Duodenal mucosa (tissue), 2 donors: ENCODE results near the gene JOSD2.

ENCODE experiments used
- H3K27ac ChIP-seq: one replicate; pipeline ENCODE4 v1.7.0; 2013; ENCODE audit warnings: low read depth, low read length
- H3K27me3 ChIP-seq, 2 donors: one replicate each; pipeline ENCODE4 v1.7.0; 2013; ENCODE audit warnings: low read length in 2 of 2, control low read depth in 1 of 2; ENCODE audit not compliant: insufficient read depth in 2 of 2, control insufficient read depth in 1 of 2
- H3K36me3 ChIP-seq, 2 donors: one replicate each; pipeline ENCODE4 v1.7.0; 2013; ENCODE audit warnings: low read length in 2 of 2, control low read depth in 1 of 2; ENCODE audit not compliant: insufficient read depth in 2 of 2, control insufficient read depth in 1 of 2
- H3K4me1 ChIP-seq, 2 donors: one replicate each; pipeline ENCODE4 v1.7.0; 2013; ENCODE audit warnings: low read length in 2 of 2, control low read depth in 1 of 2; ENCODE audit not compliant: insufficient read depth in 2 of 2, control insufficient read depth in 1 of 2
- H3K4me3 ChIP-seq, 2 donors: one replicate each; pipeline ENCODE4 v1.7.0; 2013; ENCODE audit warnings: low read length in 2 of 2, low read depth in 1 of 2
- H3K9ac ChIP-seq, 2 donors: one replicate each; pipeline ENCODE4 v1.7.0; 2013; ENCODE audit warnings: low read length in 2 of 2, low read depth in 1 of 2
- H3K9me3 ChIP-seq, 2 donors: one replicate each; pipeline ENCODE4 v1.7.0; 2013; ENCODE audit warnings: low read length in 2 of 2, control low read depth in 1 of 2; ENCODE audit not compliant: control insufficient read depth in 1 of 2

JOSD2 gene

DNA sequence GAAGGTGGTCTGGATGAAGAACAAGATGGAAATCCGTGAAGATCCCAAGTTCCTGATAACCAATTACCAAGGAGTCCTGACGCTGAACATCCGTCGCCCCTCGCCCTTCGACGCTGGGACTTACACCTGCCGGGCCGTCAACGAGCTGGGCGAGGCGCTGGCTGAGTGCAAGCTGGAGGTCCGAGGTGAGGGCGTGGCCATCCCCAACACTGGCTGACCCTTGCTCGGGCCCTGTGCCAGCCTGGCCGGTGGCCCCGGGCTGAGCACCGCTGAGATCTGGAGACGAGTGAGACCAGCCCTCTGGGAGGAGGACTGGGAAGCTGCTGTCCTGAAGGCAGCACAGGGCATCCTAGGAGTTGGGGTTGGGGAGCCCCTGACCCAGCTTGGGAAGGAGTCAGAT is 46.6 kb downstream of the JOSD2 start:
- peaks cover 26 to 30% of the 10 kb centered on the region in 2 donors for H3K4me1 ChIP-seq
- H3K27ac ChIP-seq, result no peak overlapping the region
- no peaks in the 10 kb centered on the region for H3K27me3 ChIP-seq
- H3K36me3 ChIP-seq, result no peaks in the 10 kb centered on the region
- no peak overlapping the region for H3K9ac ChIP-seq
- no peaks in the 10 kb centered on the region for H3K9me3 ChIP-seq
- no peak overlapping the region for H3K4me3 ChIP-seq

DNA sequence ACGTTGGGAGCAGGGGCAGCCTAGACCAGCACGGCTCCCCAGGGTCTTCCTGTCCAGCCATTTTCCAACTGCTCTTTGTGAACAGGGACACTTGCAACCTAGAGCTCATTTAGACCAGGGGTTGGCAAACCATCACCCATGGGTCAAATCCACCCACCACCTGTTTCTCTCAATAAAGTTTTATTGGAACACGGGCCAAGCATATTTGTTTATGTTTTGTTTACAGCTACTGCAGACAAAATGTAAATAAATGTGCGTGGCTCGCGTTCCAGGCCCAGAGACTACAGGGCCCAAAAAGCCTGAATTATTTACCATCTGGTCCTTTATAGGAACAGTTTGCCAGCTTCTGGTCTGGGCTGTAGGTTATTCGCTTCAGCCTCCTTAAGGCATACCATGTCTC is 48.0 kb downstream of the JOSD2 start:
- Histone ChIP-seq H3K9me3 (no peaks in the 10 kb centered on the region), H3K4me1 (peaks cover 26 to 30% of the 10 kb centered on the region in 2 donors), H3K27me3 (peaks cover 0 to 4% of the 10 kb centered on the region in 2 donors), H3K36me3 (no peaks in the 10 kb centered on the region), H3K9ac (no peak overlapping the region), H3K27ac (no peak overlapping the region), H3K4me3 (no peak overlapping the region)

DNA sequence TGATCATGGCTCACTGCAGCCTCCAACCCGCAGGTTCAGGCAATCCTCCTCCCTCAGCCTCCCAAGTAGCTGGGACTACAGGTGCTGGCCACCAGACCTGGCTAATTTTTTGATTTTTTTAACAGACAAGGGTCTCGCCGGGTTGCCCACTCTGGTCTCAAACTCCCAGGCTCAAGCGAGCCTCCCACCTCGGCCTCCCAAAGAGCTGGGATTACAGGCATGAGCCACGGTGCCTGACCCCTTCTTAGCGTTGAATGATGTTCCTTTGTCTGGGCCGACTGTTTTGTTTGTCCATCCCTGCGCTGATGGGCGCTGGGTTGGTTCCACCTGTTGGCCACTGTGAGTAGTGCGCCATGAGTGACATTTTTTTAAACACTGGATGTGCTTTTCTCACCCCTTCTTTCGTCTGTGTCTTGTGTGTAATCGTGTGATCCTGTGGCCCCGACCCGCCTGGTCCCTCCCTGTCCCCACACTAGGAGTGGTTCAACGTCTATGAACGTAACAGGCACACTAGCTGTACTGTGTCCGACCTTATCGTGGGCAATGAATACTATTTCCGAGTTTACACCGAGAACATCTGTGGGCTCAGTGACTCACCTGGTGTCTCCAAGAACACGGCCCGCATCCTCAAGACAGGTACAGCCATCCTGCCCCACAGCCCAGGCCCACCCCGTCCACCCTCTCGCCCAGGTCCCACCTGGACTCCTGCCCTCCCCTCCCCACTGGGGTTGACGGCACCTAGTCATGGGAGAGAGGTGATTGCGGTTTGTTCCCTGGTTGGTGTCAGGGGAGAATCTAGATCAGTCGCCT is 49.7 kb downstream of the JOSD2 start:
- no peaks in the 10 kb centered on the region for H3K36me3 ChIP-seq
- peaks cover 9 to 12% of the 10 kb centered on the region in 2 donors for H3K27me3 ChIP-seq
- H3K27ac ChIP-seq, result no peak overlapping the region
- no peak overlapping the region for H3K9ac ChIP-seq
- H3K4me3 ChIP-seq, result no peak overlapping the region
- H3K4me1 ChIP-seq, result peaks cover 18 to 21% of the 10 kb centered on the region in 2 donors
- no peaks in the 10 kb centered on the region for H3K9me3 ChIP-seq

DNA sequence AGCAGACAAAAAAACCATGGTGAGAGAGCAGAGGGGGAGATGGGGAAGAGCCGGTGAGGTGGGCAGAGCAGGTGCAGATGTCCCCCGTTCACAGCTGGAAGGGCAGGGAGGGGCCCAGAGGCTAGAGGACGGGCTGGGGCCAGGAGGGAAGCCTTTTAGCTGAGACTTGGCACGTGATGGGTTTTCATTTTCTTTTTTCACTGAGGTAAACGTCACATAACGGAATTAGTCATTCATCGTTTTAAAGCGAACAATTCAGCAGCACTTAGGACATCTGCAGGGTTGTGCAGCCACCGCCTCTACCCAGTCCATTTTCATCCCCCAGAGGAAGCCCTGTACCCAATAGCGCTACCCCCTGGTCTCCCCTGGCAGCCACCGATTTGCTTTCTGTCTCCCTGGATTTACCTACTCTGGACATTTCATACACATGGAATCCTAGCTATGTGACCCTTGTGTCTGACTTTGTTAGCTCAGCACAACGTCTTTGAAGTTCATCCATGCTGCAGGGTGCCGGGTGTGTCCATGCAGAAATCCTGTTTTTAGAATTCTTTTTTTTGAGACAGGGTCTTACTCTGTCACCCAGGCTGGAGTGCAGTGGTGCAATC is 50.7 kb downstream of the JOSD2 start:
- no peaks in the 10 kb centered on the region for H3K9me3 ChIP-seq
- H3K9ac ChIP-seq, result no peak overlapping the region
- H3K4me1 ChIP-seq, result peaks cover 11 to 12% of the 10 kb centered on the region in 2 donors
- H3K27ac ChIP-seq, result no peak overlapping the region
- H3K27me3 ChIP-seq, result peaks cover 9 to 12% of the 10 kb centered on the region in 2 donors
- H3K4me3 ChIP-seq, result no peak overlapping the region
- no peaks in the 10 kb centered on the region for H3K36me3 ChIP-seq

DNA sequence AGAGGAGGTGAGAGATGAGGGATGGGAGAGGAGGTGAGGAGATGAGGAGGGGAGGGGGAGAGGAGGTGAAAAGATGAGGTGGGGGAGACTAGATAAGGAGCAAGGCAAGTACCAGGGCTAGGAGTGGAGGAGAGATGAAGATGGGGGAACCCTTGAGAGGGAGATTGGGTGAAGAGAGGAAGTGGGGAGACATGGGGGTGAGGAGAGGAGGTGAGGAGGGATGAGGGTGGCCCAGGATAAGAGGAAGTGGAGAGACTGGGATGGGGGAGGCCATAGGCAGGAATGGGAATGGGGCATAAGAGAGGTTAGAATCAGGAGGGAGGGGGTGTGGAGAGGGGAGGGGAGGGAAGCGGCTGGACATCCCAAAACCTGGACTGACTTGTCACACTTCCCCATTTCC is 51.4 kb downstream of the JOSD2 start:
- H3K27ac ChIP-seq, result no peak overlapping the region
- peaks cover 9 to 12% of the 10 kb centered on the region in 2 donors for H3K27me3 ChIP-seq
- no peaks in the 10 kb centered on the region for H3K9me3 ChIP-seq
- H3K9ac ChIP-seq, result no peak overlapping the region
- peaks cover 4 to 8% of the 10 kb centered on the region in 2 donors for H3K4me1 ChIP-seq
- no peaks in the 10 kb centered on the region for H3K36me3 ChIP-seq
- no peak overlapping the region for H3K4me3 ChIP-seq

DNA sequence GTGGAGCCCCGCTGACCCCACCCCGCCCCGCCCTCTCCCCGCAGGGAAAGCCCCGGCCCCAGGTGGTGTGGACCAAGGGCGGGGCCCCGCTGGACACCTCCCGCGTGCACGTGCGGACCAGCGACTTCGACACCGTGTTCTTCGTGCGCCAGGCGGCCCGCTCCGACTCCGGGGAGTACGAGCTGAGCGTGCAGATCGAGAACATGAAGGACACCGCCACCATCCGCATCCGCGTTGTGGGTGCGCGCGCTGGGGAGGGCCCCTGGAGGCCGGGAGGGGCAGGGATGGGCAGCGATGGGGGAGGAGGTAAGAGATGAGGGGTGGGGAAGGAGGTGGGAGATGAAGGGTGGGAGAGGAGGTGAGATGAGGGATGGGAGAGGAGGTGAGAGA is 51.9 kb downstream of the JOSD2 start:
- H3K27me3 ChIP-seq, result peaks cover 9 to 12% of the 10 kb centered on the region in 2 donors
- no peaks in the 10 kb centered on the region for H3K36me3 ChIP-seq
- no peak overlapping the region for H3K9ac ChIP-seq

DNA sequence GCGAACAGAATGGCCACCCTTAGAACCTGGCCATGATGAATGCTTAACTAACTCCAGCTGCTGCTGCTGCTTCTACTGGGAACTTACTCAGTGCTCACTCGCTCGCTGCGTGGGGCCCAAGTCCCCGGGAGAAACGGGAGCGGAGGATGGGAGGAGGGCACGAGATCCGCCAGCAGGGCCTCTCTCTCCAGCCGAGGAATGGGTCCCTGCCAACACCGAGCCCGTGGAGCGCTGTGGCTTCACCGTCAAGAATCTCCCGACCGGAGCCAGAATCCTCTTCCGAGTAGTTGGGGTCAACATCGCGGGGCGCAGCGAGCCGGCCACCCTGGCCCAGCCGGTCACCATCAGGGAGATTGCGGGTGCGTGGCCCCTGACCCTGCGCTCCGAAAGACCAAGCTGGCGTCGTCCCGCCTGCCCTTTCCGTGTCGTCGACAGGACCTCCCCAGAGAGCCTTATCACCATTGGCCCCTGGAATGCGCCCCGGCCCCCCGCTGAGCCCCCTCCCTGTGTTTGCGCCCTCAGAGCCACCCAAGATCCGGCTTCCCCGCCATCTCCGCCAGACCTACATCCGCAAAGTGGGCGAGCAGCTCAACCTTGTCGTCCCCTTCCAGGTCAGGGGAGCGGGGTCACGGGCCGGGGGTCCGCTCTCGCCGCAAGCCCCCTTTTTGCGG is 52.5 kb downstream of the JOSD2 start:
- Histone ChIP-seq H3K9ac (no peak overlapping the region), H3K27ac (no peak overlapping the region), H3K4me1 (no peaks in the 10 kb centered on the region), H3K27me3 (peaks cover 9 to 12% of the 10 kb centered on the region in 2 donors), H3K9me3 (no peaks in the 10 kb centered on the region), H3K4me3 (no peak overlapping the region), H3K36me3 (no peaks in the 10 kb centered on the region)

More for the DNA sequence above, 51.9 kb downstream of the JOSD2 start:
- no peaks in the 10 kb centered on the region for H3K9me3 ChIP-seq
- H3K27ac ChIP-seq, result no peak overlapping the region
- H3K4me3 ChIP-seq, result no peak overlapping the region
- H3K4me1 ChIP-seq, result peaks cover 0 to 2% of the 10 kb centered on the region in 2 donors

DNA sequence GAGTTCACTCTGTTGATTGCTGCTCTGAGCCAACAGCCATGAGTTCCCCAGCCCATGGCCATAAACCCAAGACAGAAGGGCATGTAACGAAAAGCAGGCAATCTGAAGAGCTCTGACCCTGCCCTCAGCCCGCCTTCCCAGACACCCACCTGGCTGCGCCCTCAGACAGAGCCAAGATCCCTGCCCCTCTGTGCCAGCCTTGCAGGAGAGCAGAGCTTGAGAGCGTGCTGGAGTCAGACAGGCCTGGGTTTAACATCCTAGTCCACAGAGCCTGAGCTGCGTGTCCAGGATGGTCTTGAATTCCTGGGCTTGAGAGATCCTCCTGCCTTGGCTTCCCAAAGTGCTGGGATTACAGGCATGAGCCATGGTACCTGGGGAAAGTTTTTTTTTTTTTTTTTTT is 53.7 kb downstream of the JOSD2 start:
- Histone ChIP-seq H3K4me3 (no peak overlapping the region), H3K27me3 (peaks cover 9 to 12% of the 10 kb centered on the region in 2 donors), H3K27ac (no peak overlapping the region), H3K4me1 (no peaks in the 10 kb centered on the region), H3K9me3 (no peaks in the 10 kb centered on the region), H3K36me3 (no peaks in the 10 kb centered on the region), H3K9ac (no peak overlapping the region)
